Fibroblast of skin of left biceps (primary cell): Measurements from ENCODE around the gene ALK.

Experiments
- DNase-seq, 2 experiments: peaks; one replicate each; pipeline ENCODE4 v3.0.0-alpha.2; 2013; ENCODE audit warnings: low read depth in 2 of 2

Gene ALK

DNA sequence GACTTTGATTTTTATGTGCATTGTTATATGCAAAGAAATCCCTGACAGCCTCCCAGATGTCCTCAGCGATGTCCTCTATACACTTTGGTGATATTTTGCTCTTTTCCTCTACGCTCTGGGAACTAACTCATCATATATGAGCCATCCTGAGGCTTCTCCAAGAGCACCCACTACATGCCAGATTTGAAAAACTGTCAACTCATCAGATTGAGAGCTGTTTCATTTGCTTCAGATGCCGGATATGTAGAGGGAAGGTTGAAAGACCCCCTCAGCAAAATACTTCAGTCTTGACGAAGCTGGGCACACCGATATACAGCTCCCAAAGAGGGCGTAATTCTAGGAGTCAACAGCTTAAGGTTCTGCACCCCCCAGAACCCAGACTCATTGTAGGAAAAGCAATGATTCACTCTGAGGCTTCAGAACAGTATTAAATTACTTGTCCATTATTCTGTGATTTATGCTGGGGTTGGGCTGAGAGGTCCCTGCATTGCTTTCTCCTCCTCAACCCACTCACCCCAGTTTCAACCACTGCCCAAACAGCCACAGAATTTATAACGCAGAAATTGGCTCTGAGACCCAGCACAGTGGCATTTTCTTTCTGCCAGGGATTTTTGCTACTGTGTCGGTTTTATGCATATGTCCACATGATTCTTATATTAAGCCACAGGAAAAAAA is 341.8 kb downstream of the ALK start:
- DNase-seq = no peak

DNA sequence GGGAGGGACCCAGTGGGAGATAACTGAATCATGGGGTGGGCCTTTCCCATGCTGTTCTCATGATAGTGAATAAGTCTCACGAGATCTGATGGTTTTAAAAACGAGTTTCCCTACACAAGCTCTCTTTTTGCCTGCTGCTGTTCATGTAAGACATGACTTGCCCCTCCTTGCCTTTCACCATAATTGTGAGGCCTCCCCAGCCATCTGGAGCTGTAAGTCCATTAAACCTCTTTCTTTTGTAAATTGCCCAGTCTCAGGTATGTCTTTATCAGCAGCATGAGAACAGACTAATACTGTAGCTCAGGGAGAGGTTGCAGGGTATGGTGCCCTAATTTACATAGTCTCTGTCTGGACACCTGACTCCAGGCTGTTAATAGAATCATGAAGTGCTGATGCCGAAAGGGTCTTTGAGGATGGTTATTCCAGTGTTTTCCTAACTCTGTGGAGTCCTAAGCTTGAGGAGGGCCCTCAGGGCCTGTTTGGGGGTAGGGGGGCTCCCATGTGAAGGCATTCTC is 343.2 kb downstream of the ALK start:
- DNase-seq = no peak

DNA sequence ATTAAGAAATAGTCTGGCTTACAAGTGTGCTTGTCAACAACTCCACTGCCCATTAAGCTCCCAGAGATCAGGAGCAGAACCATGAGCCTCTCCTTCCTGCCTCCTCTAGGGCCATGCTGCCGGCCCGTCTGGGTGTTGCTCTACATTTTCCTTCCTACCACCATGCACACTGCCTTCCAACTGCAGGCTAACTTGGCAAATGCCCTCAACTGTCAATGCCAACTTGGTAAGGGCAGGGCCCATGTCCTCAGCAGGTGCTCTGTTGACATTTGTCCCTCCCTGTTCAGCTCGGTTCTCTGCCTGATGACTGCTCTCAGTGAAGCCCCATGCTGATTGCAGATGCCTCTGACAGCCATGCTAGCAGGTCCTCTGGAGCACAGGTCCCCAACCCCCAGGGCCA is 345.2 kb downstream of the ALK start:
- no peak for DNase-seq

DNA sequence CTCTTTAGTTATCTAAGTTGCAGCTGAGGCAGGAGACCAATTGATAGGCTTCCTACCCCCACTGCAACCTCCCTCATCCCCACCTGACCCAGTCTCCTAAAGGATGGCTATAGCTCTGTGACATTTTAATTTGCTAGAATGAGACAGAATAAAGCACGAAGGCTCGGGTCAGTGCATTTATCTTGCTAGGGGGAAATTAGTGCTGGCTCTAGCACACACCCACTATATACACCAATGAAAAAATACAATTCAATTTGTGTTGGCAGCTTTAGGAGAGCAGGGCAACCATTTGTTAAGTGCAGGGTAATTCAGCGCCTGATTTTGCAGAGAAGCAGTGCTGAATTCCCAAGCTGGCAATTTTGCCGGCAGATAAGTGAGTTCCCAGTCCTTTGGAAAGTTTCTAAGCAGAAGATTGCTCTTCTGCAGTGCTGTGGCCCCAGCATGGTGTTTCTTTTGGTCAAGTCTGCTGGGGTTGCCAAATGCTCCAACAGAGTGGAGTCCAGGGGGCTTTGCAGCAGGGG is 346.0 kb downstream of the ALK start:
- no peak for DNase-seq

DNA sequence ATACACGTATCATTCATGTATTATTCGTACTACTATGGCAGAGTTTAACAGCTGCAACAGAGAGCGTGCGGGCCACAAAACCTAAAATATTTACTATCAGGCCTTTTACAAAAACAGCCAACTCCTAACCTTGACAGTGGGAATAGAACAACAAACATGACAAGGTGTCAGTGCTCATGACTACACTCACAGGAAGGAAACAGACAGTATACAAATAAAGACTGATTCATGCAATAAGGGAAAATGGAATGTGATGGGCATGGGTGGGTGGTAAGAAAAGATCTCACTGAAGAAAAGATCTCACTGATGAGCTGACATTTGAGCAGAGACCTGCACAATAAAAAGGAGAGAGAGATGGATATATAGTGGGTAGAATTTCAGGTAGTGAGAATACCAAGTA is 347.8 kb downstream of the ALK start:
- no peak for DNase-seq

DNA sequence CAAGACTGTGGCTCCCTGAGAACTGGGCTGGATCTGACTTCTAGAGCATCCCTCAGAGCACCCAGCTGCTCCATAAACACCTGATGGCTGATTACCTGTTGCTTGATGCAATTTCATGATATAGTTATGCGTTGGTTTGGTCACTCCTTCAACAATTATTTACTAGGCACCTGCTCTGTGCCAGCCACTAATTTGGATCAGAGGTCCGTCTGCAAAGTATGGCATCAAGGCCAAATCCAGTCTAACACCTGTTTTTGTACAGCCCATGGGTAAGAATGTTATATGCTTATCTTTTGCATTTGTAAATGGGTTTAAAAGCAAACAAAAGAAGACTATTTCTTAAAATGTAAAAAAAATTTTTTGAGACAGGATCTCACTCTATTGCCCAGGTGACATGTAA is 348.2 kb downstream of the ALK start:
- DNase-seq = no peak

DNA sequence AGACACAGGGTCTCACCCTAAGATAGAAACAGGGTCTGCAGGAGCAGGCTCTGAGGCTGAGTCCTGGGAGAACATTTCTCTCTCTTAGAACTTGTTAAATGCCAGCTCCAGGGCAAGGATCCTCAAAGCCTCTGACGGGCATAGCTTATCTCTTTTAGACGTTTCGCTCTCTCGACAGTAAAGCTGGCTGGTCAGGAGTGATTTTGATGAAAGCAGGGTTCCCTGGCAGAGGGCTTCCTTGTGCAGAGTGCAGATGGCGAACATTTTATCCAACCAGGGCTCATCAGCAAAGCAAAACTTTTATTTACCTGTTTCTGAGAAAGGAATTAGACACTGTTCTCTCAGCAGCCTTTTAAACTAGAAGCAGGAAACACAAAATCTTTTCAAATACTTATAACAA is 350.8 kb downstream of the ALK start:
- no peak for DNase-seq

DNA sequence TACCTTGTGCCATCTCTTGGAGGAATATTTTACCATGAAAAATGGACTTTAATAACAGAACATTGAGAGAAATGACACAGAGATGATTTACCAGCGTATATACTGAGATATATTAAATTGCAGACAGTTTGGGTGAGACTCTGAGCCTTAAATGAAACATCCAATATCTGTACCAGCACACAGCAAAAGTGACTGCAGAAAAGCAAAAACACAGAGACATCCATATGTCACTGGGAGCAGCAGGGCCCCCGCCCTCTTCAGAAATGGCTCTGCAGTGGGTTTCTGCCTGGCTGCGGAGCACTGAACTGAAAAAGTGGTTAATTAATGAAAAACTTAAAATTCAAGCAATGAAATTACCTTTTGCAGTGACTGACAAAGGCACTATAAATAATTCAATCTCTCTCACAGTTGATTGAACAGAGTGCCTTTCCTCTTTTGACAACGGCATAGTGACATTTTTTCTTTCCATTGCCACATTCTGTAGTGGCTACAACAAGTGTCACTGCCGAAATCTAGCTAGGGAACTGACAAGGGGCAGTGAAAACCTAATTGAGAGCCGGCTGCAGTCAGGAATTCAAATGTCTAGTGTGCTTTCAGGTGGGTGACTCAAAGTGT is 353.4 kb downstream of the ALK start:
- DNase-seq = no peak

DNA sequence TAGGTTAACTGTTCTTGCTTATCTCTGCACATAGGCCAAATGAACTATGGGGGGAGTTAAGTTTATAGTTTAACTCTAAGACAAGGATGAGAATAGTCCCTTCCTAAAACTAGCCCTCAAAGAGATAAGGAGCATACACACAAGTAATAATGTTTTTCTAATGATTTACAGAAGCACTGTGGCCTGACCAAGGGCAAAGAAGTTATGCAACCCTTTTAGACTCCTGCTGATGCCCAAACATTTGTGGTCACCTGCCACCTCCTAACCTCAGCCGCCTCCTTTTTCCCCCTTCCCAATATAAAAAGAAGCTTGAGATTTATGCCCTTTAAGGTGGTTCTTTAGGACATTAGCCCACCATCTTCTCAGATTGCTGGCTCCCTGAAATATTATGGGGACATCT is 357.7 kb downstream of the ALK start:
- DNase-seq = no peak

DNA sequence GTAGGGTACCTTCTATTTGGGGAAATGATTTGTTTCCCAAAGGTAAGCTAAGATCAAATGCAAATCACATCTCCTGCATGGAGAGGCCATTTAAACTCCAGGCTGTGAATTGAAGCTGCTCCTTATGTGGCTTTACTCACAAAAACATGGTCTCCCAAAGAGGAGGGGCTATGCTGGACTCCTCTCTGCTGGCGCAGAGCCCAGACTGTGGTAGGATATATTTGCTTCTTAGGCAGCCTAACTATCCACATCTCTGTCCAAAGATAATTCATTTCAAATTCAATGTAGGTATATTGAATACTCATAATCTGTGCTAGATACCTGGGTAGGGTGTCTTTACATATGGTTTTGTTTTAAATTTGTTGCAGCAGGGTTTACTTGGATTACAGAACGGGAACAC is 358.5 kb downstream of the ALK start:
- peak; percentile 23 to 28 for DNase-seq

DNA sequence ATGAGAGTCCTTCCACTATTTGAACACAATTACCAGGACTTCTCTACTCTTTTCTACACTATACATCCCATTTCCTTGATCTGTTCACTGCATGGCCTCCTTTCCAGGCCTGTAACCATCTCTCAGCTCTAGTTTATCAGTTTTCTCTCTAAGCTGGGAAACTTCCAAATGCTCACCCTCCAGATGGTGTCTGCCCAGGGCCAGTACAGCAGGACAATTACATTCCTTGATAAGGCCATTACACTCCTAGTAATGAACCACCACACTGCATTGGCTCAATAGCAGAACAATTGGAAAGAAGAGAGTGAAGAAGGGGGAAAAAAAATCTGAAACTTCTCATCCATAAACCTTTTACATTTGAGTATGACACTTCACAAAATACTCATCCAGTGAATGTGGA is 359.1 kb downstream of the ALK start:
- no peak for DNase-seq

DNA sequence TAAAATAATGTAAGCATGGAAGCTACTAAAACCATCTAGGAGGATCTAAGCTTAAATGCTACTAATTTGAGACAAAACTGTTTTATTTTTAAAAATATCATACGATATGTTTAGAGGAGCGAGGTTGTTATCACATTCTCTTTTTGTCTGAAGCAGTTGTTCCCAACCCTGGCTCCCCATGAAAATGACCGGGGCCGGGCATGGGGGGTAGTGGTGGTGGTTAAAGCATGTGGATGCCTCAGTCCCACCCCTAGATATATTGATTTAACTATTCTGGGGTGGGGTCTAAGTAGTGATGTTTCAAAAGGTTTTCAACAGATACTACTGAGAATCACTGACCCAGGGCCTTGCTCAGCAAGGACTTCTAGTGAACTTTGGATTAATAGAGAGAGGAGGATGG is 359.8 kb downstream of the ALK start:
- no peak for DNase-seq

DNA sequence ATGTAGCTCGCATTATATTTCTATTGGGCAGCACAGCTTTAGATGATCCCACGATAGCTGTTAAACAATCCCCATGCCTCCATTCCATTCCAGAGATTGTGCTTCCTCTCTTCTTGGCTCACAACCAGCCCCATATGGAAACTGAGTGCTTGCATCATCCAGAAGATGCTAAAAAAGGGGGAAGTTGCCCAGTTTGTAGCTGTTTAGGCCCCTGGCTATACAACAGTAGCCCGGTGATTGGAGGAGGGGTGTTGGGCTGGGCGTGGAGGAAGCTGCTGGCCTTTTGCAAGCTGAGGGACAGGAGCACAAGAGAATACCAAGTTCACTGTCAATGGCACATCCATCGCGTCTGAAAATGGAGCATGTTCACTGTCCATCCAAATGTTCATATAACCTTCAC is 360.2 kb downstream of the ALK start:
- DNase-seq = peak; percentile 47 to 50

DNA sequence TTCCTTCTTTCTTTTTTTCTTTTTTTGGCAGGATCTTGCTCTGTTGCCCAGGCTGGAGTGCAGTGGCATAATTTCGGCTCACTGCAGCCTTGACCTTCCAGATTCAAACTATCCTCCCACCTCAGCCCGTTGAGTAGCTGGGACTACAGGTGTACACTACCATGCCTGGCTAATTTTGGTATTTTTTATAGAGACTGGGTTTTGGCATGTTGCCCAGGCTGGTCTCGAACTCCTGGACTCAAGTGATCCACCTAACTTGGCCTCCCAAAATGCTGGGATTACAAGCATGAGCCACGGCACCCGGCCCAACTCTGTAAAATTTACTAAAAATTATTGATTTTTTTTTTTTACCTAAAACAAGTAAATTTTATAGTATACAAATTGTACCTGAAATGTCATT is 360.8 kb downstream of the ALK start:
- no peak for DNase-seq

DNA sequence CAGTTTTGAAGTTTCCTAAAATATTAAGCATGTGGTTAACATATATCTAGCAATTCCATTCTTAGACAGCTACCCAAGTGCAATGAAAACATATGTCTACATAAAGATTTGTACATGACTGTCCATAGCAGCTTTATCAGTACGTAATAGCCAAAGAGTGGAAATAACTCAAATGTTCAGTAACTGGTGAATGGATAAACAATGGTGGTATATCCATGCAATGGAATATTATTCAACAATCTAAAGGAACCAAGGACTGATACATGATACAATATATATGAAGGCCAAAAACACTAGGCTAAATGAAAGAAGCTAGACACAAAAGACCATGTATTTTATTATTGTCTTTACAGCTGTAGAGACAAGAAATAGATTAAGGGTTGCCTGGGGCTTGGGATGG is 361.4 kb downstream of the ALK start:
- no peak for DNase-seq

DNA sequence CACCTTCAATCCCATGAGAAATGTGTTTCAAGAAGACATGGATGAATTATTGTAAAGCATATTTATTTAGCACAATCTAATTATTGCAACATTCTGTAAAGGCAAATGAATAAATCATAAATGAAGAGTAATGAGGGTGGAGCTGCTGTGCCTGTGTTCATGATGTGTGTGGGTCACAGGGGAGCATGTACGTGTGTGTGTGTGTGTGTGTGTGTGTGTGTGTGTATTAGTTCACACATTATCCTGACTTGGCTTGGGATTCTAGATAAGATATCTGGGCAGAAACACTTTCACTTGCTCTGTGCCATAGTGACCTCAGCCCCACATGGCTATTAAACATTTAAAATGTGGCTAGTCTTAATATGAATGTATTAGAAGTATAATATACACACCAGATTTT is 361.8 kb downstream of the ALK start:
- no peak for DNase-seq

DNA sequence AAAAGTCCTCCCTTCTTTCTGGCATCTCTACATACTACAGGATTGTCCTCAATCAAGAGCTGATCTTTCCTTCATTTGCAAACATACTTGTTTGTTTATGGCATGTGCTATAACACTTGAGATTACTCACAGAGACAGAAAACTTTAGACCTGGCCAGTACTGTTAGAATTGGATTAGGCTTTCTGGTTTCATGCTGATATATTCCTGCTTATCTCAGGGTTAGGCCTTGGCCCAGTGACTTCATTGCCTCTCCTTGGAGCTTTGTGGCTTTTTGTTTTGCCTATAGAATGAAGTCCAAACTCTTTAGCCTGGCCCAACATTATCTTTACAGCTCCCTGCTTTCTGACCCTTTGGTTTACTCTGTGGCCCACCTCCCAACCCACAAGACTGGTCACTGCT is 363.3 kb downstream of the ALK start:
- no peak for DNase-seq

DNA sequence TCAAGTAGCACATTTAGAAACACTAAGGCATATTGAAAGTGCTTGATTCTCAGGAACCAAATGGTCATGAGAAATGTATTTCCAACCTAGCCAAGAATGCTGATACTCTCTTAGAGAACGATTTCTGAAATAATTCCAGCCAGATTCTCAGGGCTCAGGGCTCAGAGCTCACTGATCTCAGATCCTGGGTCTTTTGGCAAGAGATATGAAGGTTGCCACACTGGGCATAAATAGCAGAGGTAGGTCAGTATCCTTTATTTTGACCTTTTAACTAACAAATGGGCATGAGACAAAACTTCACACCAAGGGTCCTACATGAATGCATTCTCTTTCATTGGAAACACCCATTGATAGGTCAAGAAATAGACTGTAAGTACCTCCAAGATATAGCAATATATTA is 364.1 kb downstream of the ALK start:
- DNase-seq = no peak

DNA sequence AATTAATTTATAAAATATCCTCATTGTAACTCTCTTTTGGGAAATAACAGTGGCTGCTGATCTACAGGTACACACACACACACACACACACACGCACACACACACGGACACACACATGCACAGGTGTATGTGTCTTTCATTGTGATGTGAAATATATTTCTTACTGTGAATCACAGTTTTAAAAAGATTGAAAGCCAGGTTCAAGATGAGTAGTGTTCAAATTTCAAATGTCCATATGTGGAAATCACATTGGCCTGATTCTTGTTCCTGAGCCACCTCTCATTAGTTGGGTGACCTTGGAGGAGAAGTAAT is 372.4 kb downstream of the ALK start:
- no peak for DNase-seq

DNA sequence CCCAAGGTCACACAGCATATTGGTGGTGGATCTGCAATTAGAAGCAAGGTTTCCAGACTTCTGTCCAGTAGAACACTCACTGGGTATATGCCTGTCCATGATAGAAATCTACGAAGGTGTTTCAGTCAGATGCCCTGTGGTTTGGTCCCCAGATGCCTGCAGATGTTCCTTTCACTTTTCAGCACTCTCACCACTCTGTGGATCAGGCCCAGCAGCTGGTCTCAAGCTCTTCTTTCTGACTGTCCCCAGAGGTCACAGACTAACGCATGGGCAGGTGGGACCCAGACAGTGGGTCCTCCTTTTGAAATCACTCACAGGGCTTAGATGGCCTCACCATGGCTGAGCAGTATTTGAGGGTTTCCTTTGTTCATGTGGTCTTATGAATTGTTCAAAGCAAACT is 376.5 kb downstream of the ALK start:
- no peak for DNase-seq

DNA sequence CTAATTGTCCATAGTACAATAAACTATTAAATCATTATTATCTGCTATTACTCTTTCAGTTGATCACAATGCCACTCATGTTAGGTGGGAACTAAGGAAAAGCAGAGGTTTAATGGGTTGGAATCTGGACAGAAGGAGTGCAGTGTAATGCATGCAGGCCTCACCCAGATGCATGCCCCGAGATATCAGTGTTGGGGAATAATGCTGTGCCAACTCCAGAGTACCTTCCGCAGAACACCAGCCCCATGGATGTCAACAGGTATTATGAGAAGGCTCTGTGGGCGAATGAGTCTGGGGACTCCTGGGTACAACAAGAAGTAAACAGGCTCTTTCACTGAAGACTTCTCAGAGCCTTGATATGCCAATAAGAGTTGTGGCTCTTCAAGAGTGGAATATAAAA is 377.4 kb downstream of the ALK start:
- DNase-seq = no peak

DNA sequence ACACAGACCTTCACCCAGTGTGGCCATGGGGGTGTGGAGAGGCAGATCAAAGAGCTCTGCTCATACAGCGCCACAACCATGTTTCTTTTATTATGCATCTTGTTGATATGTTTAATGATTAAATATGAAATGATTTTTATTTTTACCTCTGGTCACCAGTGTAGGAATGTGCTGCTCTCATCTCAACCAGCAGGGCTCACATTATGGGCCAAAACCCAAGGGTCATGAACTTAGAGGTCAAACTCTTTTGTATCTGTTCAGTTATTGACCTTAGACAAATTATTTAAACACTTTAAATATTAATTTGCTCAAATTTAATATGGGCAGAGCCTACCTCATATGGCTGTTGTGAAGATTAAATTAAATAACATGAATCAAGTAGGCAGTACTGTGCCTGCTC is 386.2 kb downstream of the ALK start:
- no peak for DNase-seq

DNA sequence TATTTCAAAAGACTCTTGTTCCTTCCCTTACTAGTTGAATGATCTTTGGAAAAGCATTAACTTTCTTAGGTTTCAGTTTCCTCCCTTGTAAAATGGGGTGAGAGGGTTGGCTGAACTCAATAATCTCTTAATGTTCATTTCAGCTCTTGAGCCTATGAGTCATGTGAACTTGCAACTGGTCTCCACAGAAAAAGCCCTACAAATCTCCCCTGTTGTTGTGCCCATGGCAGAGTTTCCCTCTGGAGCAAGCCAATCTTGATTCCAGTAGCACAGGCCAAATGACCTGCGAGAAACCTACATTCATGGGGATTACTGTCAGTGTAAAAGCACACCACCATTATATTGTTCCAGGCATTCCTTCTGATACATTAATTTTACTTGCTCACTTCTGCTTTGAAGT is 388.9 kb downstream of the ALK start:
- DNase-seq = no peak

DNA sequence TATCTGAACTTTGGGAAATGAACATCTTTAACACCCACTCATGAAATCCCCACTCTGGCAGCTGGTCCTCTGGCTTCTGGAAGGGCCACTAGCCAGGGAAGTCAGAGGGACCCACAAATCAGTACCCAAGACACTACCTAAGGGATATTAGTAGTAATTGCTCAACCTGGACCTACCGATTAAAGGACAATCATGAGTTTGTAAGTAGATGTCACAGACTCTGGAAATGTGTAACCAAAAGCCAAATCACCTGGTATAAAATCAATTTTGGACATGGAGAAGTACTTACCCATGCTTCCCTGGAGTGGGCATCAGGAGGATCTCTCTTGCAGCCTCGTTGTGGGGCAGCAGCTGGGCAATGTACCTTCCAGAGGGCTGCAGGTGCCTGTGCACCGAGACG is 389.8 kb downstream of the ALK start:
- no peak for DNase-seq
